ENCODE measurements around the gene KCNMA1. TPM values are rescaled to one million over a fixed set of nuclear protein-coding genes. Genes with fewer than 3 reads are reported as not detected.

KCNMA1 gene
- total RNA-seq, 4 donors from 2014 or later, result 68.4 to 170 (median 119) TPM

GRCh38 chr10:77463499-77463898 is 174.1 kb downstream of the KCNMA1 start:
- WGBS, 2 donors (ENCODE audit: low coverage in 1 of 2), result 13 to 39% methylated on average over 2 to 4 of the region's 4 CpGs
- no peaks in the 10 kb centered on the region for H3K27me3 ChIP-seq
- H3K27ac ChIP-seq, result peak overlapping the region in 2 of 4 donors; percentile 49 to 64
- in situ Hi-C loops (cut with MboI; ENCODE audit: low pct_ligation_motif_present in 1 of 4, low pct_unique_long_range_greater_than_20kb in 1 of 4, low sequenced_read_pairs in 3 of 4), result no loop called here
- H3K4me1 ChIP-seq, result peaks cover 0 to 14% (median 7%) of the 10 kb centered on the region in 4 donors
- DNase-seq, result no peak
- H3K36me3 ChIP-seq, result no peaks in the 10 kb centered on the region
- no peak overlapping the region for H3K4me3 ChIP-seq
- H3K9me3 ChIP-seq, result no peaks in the 10 kb centered on the region
- intact Hi-C loops (cut with DNase I; ENCODE audit: low total_unique reads), result no loop called here
- TF ChIP-seq POLR2AphosphoS5 (IDR thresholded peaks at IDR 0.05) (peak in 1 of 3 donors; percentile 28), POLR2A (IDR thresholded peaks at IDR 0.05) (no peak)

GRCh38 chr10:77461636-77462296 is 175.8 kb downstream of the KCNMA1 start:
- Histone ChIP-seq H3K36me3 (no peaks in the 10 kb centered on the region), H3K27me3 (no peaks in the 10 kb centered on the region), H3K4me3 (no peak overlapping the region), H3K9me3 (no peaks in the 10 kb centered on the region), H3K27ac (no peak overlapping the region), H3K4me1 (peaks cover 7 to 24% (median 9%) of the 10 kb centered on the region in 4 donors)
- WGBS, 2 donors (ENCODE audit: low coverage in 1 of 2), result 73 to 100% methylated on average over 1 to 7 of the region's 7 CpGs
- DNase-seq, result no peak
- TF ChIP-seq EP300 (IDR thresholded peaks at IDR 0.05; ENCODE audit: low read depth), result no peak
- TF ChIP-seq POLR2A (IDR thresholded peaks at IDR 0.05), result no peak
- TF ChIP-seq POLR2AphosphoS5 (IDR thresholded peaks at IDR 0.05), result no peak
- TF ChIP-seq, protein P1, sequence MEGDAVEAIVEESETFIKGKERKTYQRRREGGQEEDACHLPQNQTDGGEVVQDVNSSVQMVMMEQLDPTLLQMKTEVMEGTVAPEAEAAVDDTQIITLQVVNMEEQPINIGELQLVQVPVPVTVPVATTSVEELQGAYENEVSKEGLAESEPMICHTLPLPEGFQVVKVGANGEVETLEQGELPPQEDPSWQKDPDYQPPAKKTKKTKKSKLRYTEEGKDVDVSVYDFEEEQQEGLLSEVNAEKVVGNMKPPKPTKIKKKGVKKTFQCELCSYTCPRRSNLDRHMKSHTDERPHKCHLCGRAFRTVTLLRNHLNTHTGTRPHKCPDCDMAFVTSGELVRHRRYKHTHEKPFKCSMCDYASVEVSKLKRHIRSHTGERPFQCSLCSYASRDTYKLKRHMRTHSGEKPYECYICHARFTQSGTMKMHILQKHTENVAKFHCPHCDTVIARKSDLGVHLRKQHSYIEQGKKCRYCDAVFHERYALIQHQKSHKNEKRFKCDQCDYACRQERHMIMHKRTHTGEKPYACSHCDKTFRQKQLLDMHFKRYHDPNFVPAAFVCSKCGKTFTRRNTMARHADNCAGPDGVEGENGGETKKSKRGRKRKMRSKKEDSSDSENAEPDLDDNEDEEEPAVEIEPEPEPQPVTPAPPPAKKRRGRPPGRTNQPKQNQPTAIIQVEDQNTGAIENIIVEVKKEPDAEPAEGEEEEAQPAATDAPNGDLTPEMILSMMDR (IDR thresholded peaks at IDR 0.05), result no peak
- in situ Hi-C loops (cut with MboI; ENCODE audit: low pct_ligation_motif_present in 1 of 4, low pct_unique_long_range_greater_than_20kb in 1 of 4, low sequenced_read_pairs in 3 of 4), result no loop called here
- intact Hi-C loops (cut with DNase I; ENCODE audit: low total_unique reads), result no loop called here

DNA sequence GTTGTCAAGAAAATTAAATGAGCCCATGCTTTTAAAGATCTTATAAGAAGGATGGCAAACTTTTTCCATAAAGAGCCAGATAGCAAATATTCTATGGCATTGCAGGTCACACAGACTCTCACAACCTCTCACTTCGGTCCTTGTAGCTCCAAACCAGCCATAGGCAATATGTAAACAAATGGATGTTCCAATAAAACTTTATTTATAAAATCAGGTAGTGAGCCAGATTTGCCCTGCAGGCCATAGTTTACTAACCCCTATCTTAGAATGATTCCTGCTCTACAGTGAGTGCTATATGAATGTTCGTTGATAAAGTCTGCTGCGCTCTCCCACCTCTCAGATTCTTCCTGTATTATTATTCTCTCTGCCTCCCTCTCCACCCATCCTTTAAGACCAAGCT is 177.7 kb downstream of the KCNMA1 start:
- no peaks in the 10 kb centered on the region for H3K9me3 ChIP-seq
- peaks cover 8 to 24% (median 12%) of the 10 kb centered on the region in 4 donors for H3K4me1 ChIP-seq
- no peak for TF ChIP-seq EP300 (IDR thresholded peaks at IDR 0.05; ENCODE audit: low read depth)
- no peak for TF ChIP-seq POLR2A (IDR thresholded peaks at IDR 0.05)
- TF ChIP-seq, protein P1 (IDR thresholded peaks at IDR 0.05), result no peak
- TF ChIP-seq POLR2AphosphoS5 (IDR thresholded peaks at IDR 0.05), result no peak
- DNase-seq, result no peak
- WGBS, 2 donors (ENCODE audit: low coverage in 1 of 2), result 82 to 91% methylated on average over 3 of the region's 3 CpGs
- no peaks in the 10 kb centered on the region for H3K27me3 ChIP-seq
- H3K27ac ChIP-seq, result peak overlapping the region in 1 of 4 donors; percentile 30
- no peak overlapping the region for H3K4me3 ChIP-seq
- intact Hi-C loops (cut with DNase I; ENCODE audit: low total_unique reads) (no loop called here), in situ Hi-C loops (cut with MboI; ENCODE audit: low pct_ligation_motif_present in 1 of 4, low pct_unique_long_range_greater_than_20kb in 1 of 4, low sequenced_read_pairs in 3 of 4) (no loop called here)
- no peaks in the 10 kb centered on the region for H3K36me3 ChIP-seq

- H3K27me3 ChIP-seq, result no peaks in the 10 kb centered on the region
- no peak for DNase-seq
- H3K36me3 ChIP-seq, result no peaks in the 10 kb centered on the region
- TF ChIP-seq, protein P1 (IDR thresholded peaks at IDR 0.05), result no peak
- no peak for TF ChIP-seq POLR2AphosphoS5 (IDR thresholded peaks at IDR 0.05)
- TF ChIP-seq EP300 (IDR thresholded peaks at IDR 0.05; ENCODE audit: low read depth), result no peak
- TF ChIP-seq POLR2A (IDR thresholded peaks at IDR 0.05), result no peak
- intact Hi-C loops (cut with DNase I; ENCODE audit: low total_unique reads), result no loop called here
- peaks cover 5 to 19% (median 10%) of the 10 kb centered on the region in 4 donors for H3K4me1 ChIP-seq
- WGBS, 2 donors (ENCODE audit: low coverage in 1 of 2), result 67% methylated on average over 3 of the region's 3 CpGs; no CpG with 5 or more reads in 1 of the 2 donors
- H3K4me3 ChIP-seq, result no peak overlapping the region
- in situ Hi-C loops (cut with MboI; ENCODE audit: low pct_ligation_motif_present in 1 of 4, low pct_unique_long_range_greater_than_20kb in 1 of 4, low sequenced_read_pairs in 3 of 4), result no loop called here
- H3K9me3 ChIP-seq, result no peaks in the 10 kb centered on the region
- H3K27ac ChIP-seq, result peak overlapping the region in 2 of 4 donors; percentile 17 to 30
Observed at GRCh38 chr10:77458986-77459590, 178.5 kb downstream of the KCNMA1 start.
